Trophoblast cell (in vitro differentiated cells and primary cell): ENCODE measurements around the gene TMEM256.

Source experiments
- DNase-seq, 2 donors: peaks; one replicate each; pipeline ENCODE4 v3.0.0-alpha.2; 2016
- H2AFZ ChIP-seq: 2 replicates; pipeline ENCODE4 v1.6.1; 2013; ENCODE audit warnings: low read length, moderate library complexity, mild to moderate bottlenecking; ENCODE audit not compliant: insufficient read depth, poor library complexity
- H2AK5ac ChIP-seq: 2 replicates; pipeline ENCODE4 v1.6.1; 2013; ENCODE audit warnings: mild to moderate bottlenecking, low read length
- H2BK120ac ChIP-seq: 2 replicates; pipeline ENCODE4 v1.6.1; 2013; ENCODE audit warnings: low read length, mild to moderate bottlenecking, moderate library complexity; ENCODE audit not compliant: insufficient read depth, poor library complexity
- H2BK12ac ChIP-seq: 2 replicates; pipeline ENCODE4 v1.6.1; 2013; ENCODE audit warnings: mild to moderate bottlenecking, low read length, moderate library complexity
- H2BK5ac ChIP-seq: 2 replicates; pipeline ENCODE4 v1.6.1; 2013; ENCODE audit warnings: low read length, low read depth, moderate library complexity, mild to moderate bottlenecking; ENCODE audit not compliant: poor library complexity
- H3K14ac ChIP-seq: 2 replicates; pipeline ENCODE4 v1.6.1; 2013; ENCODE audit warnings: mild to moderate bottlenecking, low read length
- H3K18ac ChIP-seq: 2 replicates; pipeline ENCODE4 v1.6.1; 2013; ENCODE audit warnings: mild to moderate bottlenecking, low read length
- H3K23ac ChIP-seq: 2 replicates; pipeline ENCODE4 v1.6.1; 2013; ENCODE audit warnings: low read length
- H3K27ac ChIP-seq: 2 replicates; pipeline ENCODE4 v1.5.1; 2013; ENCODE audit warnings: low read depth, mild to moderate bottlenecking, inconsistent platforms, low read length, moderate library complexity
- H3K27me3 ChIP-seq: 2 replicates; pipeline ENCODE4 v1.6.1; 2013; ENCODE audit warnings: inconsistent platforms, mild to moderate bottlenecking, low read length, moderate library complexity; ENCODE audit not compliant: insufficient read depth
- H3K36me3 ChIP-seq, 2 experiments: 1 replicate in 1 of 2; 2 replicates in 1 of 2; pipeline ENCODE4 v1.6.1; 2013; ENCODE audit warnings: low read length in 2 of 2, mild to moderate bottlenecking in 2 of 2, moderate library complexity in 1 of 2; ENCODE audit not compliant: insufficient read depth in 2 of 2, control insufficient read depth in 1 of 2
- H3K4ac ChIP-seq: 2 replicates; pipeline ENCODE4 v1.6.1; 2013; ENCODE audit warnings: low read depth, mild to moderate bottlenecking, low read length, moderate library complexity
- H3K4me1 ChIP-seq, 2 experiments: 1 replicate in 1 of 2; 2 replicates in 1 of 2; pipeline ENCODE4 v1.6.1; 2013; ENCODE audit warnings: low read length in 2 of 2, mild to moderate bottlenecking in 2 of 2, moderate library complexity in 1 of 2; ENCODE audit not compliant: insufficient read depth in 2 of 2, control insufficient read depth in 1 of 2
- H3K4me2 ChIP-seq: 2 replicates; pipeline ENCODE4 v1.6.1; 2013; ENCODE audit warnings: inconsistent platforms, mild to moderate bottlenecking, low read length, moderate library complexity
- H3K4me3 ChIP-seq: 2 replicates; pipeline ENCODE4 v1.5.1; 2013; ENCODE audit warnings: mild to moderate bottlenecking, low read depth, low read length, inconsistent platforms
- H3K79me1 ChIP-seq: one replicate; pipeline ENCODE4 v1.6.1; 2013; ENCODE audit warnings: low read length
- H3K79me2 ChIP-seq: 2 replicates; pipeline ENCODE4 v1.6.1; 2013; ENCODE audit warnings: low read length, mild to moderate bottlenecking; ENCODE audit not compliant: control insufficient read depth, insufficient read depth, poor library complexity
- H3K9ac ChIP-seq: 2 replicates; pipeline ENCODE4 v1.6.1; 2013; ENCODE audit warnings: mild to moderate bottlenecking, low read length
- H3K9me3 ChIP-seq: 2 replicates; pipeline ENCODE4 v1.6.1; 2013; ENCODE audit warnings: low read depth, mild to moderate bottlenecking, control low read depth, inconsistent platforms, low read length; ENCODE audit not compliant: insufficient read depth
- H4K12ac ChIP-seq: 2 replicates; pipeline ENCODE4 v1.6.1; 2013; ENCODE audit warnings: low read depth, mild to moderate bottlenecking, low read length, moderate library complexity
- H4K8ac ChIP-seq: 2 replicates; pipeline ENCODE4 v1.6.1; 2013; ENCODE audit warnings: low read depth, mild to moderate bottlenecking, low read length, moderate library complexity
- H4K91ac ChIP-seq: one replicate; pipeline ENCODE4 v1.6.1; 2013; ENCODE audit warnings: low read depth, mild to moderate bottlenecking, low read length, moderate library complexity
- WGBS: extraction: QIAGEN DNeasy Blood & Tissue Kit; methylation state at CpG from one replicate; pipeline ENCODE4 v1.1.7; 2013; ENCODE audit warnings: missing lambda C conversion rate; ENCODE audit not compliant: insufficient read length, insufficient coverage; ENCODE audit errors: extremely low coverage; 5-methylcytosine and 5-hydroxymethylcytosine counted together

Gene TMEM256

GRCh38 chr17:7356072-7356549 lies 47.8 kb downstream of the TMEM256 start:
- H3K18ac ChIP-seq, result no peak overlapping the region
- H3K4me1 ChIP-seq, result peaks cover 17 to 20% of the 10 kb centered on the region in 2 experiments
- no peak overlapping the region for H3K9ac ChIP-seq
- H4K91ac ChIP-seq, result no peak overlapping the region
- H3K79me2 ChIP-seq, result peaks cover 9% of the 10 kb centered on the region
- no peaks in the 10 kb centered on the region for H3K27me3 ChIP-seq
- no peak overlapping the region for H3K14ac ChIP-seq
- H2BK5ac ChIP-seq, result no peak overlapping the region
- no peak overlapping the region for H3K4me2 ChIP-seq
- no peak overlapping the region for H3K4ac ChIP-seq
- H3K9me3 ChIP-seq, result no peaks in the 10 kb centered on the region
- no peak overlapping the region for H3K23ac ChIP-seq
- no peak overlapping the region for H2BK120ac ChIP-seq
- H3K79me1 ChIP-seq, result peaks cover 13% of the 10 kb centered on the region
- H2BK12ac ChIP-seq, result no peak overlapping the region
- WGBS, result no CpG with 5 or more reads among the region's 12 CpGs
- no peak overlapping the region for H4K12ac ChIP-seq
- no peak overlapping the region for H2AK5ac ChIP-seq
- H3K4me3 ChIP-seq, result no peak overlapping the region
- H2AFZ ChIP-seq, result no peak overlapping the region
- H4K8ac ChIP-seq, result no peak overlapping the region
- H3K27ac ChIP-seq, result no peak overlapping the region
- H3K36me3 ChIP-seq, result no peaks in the 10 kb centered on the region
- peak; percentile 87 to 93 for DNase-seq

GRCh38 chr17:7355573-7355972 lies 48.3 kb downstream of the TMEM256 start:
- Histone ChIP-seq H4K12ac (no peak overlapping the region), H3K36me3 (no peaks in the 10 kb centered on the region), H3K9me3 (no peaks in the 10 kb centered on the region), H4K91ac (no peak overlapping the region), H2BK12ac (no peak overlapping the region), H2BK120ac (no peak overlapping the region), H3K4me2 (no peak overlapping the region), H3K79me2 (peaks cover 13% of the 10 kb centered on the region), H3K27me3 (no peaks in the 10 kb centered on the region), H3K4ac (no peak overlapping the region), H3K14ac (no peak overlapping the region), H3K27ac (no peak overlapping the region), H3K9ac (no peak overlapping the region), H4K8ac (no peak overlapping the region), H3K4me1 (peaks cover 17 to 20% of the 10 kb centered on the region in 2 experiments), H2BK5ac (no peak overlapping the region), H3K79me1 (peaks cover 18% of the 10 kb centered on the region), H2AK5ac (no peak overlapping the region), H2AFZ (no peak overlapping the region), H3K18ac (no peak overlapping the region), H3K4me3 (no peak overlapping the region), H3K23ac (no peak overlapping the region)
- no CpG with 5 or more reads among the region's 8 CpGs for WGBS
- no peak for DNase-seq

GRCh38 chr17:7355053-7355452 lies 48.8 kb downstream of the TMEM256 start, which contains the start of gene TMEM95:
Gene TMEM95, plus strand, starts transcription at chr17:7355156. Its CDS starts 49 bp downstream, at chr17:7355205.
- Histone ChIP-seq H3K36me3 (no peaks in the 10 kb centered on the region), H3K27ac (no peak within 1 kb of the TSS), H3K79me2 (peaks cover 13% of the 10 kb centered on the region), H3K79me1 (peaks cover 19% of the 10 kb centered on the region), H2BK5ac (no peak within 1 kb of the TSS), H4K12ac (no peak within 1 kb of the TSS), H4K8ac (no peak within 1 kb of the TSS), H3K4me3 (no peak within 1 kb of the TSS), H2BK12ac (no peak within 1 kb of the TSS), H3K18ac (no peak within 1 kb of the TSS), H2BK120ac (no peak within 1 kb of the TSS), H3K9ac (no peak within 1 kb of the TSS), H4K91ac (no peak within 1 kb of the TSS), H3K4me2 (no peak within 1 kb of the TSS), H3K4ac (no peak within 1 kb of the TSS), H3K23ac (no peak within 1 kb of the TSS), H3K9me3 (no peaks in the 10 kb centered on the region), H2AFZ (no peak within 1 kb of the TSS), H3K14ac (no peak within 1 kb of the TSS), H2AK5ac (peak within 1 kb of the TSS; percentile 15), H3K27me3 (no peaks in the 10 kb centered on the region), H3K4me1 (peaks cover 17 to 20% of the 10 kb centered on the region in 2 experiments)
- DNase-seq, result no peak
- WGBS, result no CpG with 5 or more reads among the region's 10 CpGs

GRCh38 chr17:7354262-7354843 lies 49.5 kb downstream of the TMEM256 start:
- H2BK12ac ChIP-seq, result no peak overlapping the region
- H2BK120ac ChIP-seq, result no peak overlapping the region
- no peak overlapping the region for H3K9ac ChIP-seq
- H3K36me3 ChIP-seq, result no peaks in the 10 kb centered on the region
- H4K91ac ChIP-seq, result no peak overlapping the region
- no peaks in the 10 kb centered on the region for H3K27me3 ChIP-seq
- peak overlapping the region; percentile 15 for H2AK5ac ChIP-seq
- H3K27ac ChIP-seq, result no peak overlapping the region
- H2BK5ac ChIP-seq, result no peak overlapping the region
- no peak overlapping the region for H4K12ac ChIP-seq
- peak; percentile 52 to 63 for DNase-seq
- no peak overlapping the region for H2AFZ ChIP-seq
- H3K18ac ChIP-seq, result no peak overlapping the region
- no peak overlapping the region for H3K4me3 ChIP-seq
- no peak overlapping the region for H3K23ac ChIP-seq
- H3K4me2 ChIP-seq, result no peak overlapping the region
- peaks cover 20 to 24% of the 10 kb centered on the region in 2 experiments for H3K4me1 ChIP-seq
- peaks cover 13% of the 10 kb centered on the region for H3K79me2 ChIP-seq
- H3K4ac ChIP-seq, result no peak overlapping the region
- no peak overlapping the region for H3K14ac ChIP-seq
- H3K9me3 ChIP-seq, result no peaks in the 10 kb centered on the region
- WGBS, result no CpG with 5 or more reads among the region's 9 CpGs
- no peak overlapping the region for H4K8ac ChIP-seq
- peaks cover 22% of the 10 kb centered on the region for H3K79me1 ChIP-seq
